ENCODE data around the gene SERAC1.

Gene SERAC1

GRCh38 chr6:158077676-158078075 lies 90.4 kb downstream of the SERAC1 start:
- no peak for DNase-seq (ENCODE audit: low read depth)

GRCh38 chr6:158076548-158076947 lies 91.5 kb downstream of the SERAC1 start:
- no peak for DNase-seq (ENCODE audit: low read depth)

- DNase-seq (ENCODE audit: low read depth), result no peak
These were observed 94.3 kb downstream of the SERAC1 start for GRCh38 chr6:158073776-158074175.

- peak; percentile 84 for DNase-seq (ENCODE audit: low read depth)
These were observed 95.9 kb downstream of the SERAC1 start for GRCh38 chr6:158072083-158072721.

GRCh38 chr6:158071121-158072082 lies 96.7 kb downstream of the SERAC1 start:
- DNase-seq (ENCODE audit: low read depth), result no peak

GRCh38 chr6:158070513-158070912 lies 97.5 kb downstream of the SERAC1 start:
- DNase-seq (ENCODE audit: low read depth), result no peak

- DNase-seq (ENCODE audit: low read depth), result peak; percentile 94
These were observed 98.3 kb downstream of the SERAC1 start for GRCh38 chr6:158069800-158070195.

- peak; percentile 89 for DNase-seq (ENCODE audit: low read depth)
These were observed 98.9 kb downstream of the SERAC1 start for GRCh38 chr6:158068893-158069799.

GRCh38 chr6:158068156-158068892 lies 99.7 kb downstream of the SERAC1 start:
- DNase-seq (ENCODE audit: low read depth), result peak; percentile 33

- peak; percentile 56 for DNase-seq (ENCODE audit: low read depth)
These were observed 100.5 kb downstream of the SERAC1 start for GRCh38 chr6:158067436-158068015.

GRCh38 chr6:158066136-158066781 lies 101.8 kb downstream of the SERAC1 start:
- DNase-seq (ENCODE audit: low read depth), result no peak

GRCh38 chr6:158064725-158065251 lies 103.3 kb downstream of the SERAC1 start:
- no peak for DNase-seq (ENCODE audit: low read depth)

GRCh38 chr6:158063736-158064135 lies 104.3 kb downstream of the SERAC1 start:
- DNase-seq (ENCODE audit: low read depth), result no peak

- peak; percentile 49 for DNase-seq (ENCODE audit: low read depth)
These were observed 106.2 kb downstream of the SERAC1 start for GRCh38 chr6:158061709-158062461.

GRCh38 chr6:158061361-158061708 lies 106.7 kb downstream of the SERAC1 start:
- DNase-seq (ENCODE audit: low read depth), result no peak

GRCh38 chr6:158060455-158061360 lies 107.4 kb downstream of the SERAC1 start:
- DNase-seq (ENCODE audit: low read depth), result peak; percentile 93
